Suppressor macrophage treated with lipopolysaccharide for 1 hour (primary cell): ENCODE results near the gene MELTF.
"Not testable (repeated sequence)": the region's sequence is repeated elsewhere in the genome, so short reads cannot be mapped to it uniquely, and the experiment has no call there.

Experiments
- DNase-seq, 3 donors: peaks; one replicate each; pipeline ENCODE4 v3.0.0-alpha.2; 2020 to 2022

The MELTF gene

DNA sequence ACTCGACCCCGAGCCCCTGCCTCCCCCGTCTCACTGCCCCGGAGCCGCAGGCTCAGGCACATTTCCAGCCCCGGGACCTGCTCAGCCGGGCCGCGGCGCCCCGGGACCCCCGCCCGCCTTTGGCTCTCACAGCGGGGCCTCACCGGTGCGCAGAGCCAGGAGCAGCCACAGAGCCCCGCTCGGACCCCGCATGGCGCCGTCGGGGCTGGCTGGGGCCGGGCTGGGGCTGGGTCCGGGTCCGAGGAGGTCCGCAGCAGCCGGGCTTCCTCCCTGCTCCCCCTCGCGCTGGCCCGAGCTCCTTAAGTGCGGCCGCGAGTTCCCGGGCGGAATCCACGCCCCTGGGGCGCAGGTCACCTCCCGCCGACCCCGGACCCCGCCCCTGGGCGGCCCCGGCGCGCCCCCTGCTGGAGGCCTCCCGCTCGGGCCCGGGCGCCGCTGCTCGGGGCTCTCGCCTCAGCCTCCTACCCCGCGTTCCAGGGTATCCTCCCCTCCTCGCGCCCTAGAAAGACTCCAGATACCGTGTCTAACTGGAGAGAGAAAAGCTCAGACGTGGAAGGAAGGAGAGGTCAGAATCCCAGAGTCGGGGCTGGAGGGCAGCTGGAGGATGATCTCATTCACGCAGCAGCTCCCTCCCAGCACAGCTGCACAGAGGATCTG is at the start of gene MELTF:
Gene MELTF (minus strand): TSS at position 307 of the 657 bp plus-strand sequence. CDS start 115 bp downstream, at position 192.
- DNase-seq, result peak; percentile 76 to 93 (median 81)

DNA sequence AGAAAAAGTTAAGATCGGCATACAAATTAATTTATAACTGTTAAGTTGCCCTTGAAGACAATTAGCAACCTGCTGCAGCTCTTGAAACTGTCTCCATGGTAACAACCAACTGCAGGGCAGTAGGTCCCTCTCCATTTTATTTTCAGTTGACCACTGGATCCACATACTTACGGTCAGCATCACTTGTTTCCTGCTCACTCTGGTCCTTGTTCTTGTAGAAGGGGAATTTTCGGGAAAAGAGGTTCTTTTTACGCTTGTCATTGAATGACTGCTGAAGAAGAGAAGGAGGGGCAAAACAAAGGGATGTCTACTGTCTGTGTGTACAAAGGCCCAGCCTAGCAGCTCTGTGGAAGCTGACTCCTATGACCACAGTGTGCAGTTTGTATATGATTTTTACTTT is 46.8 kb upstream of the MELTF start:
- DNase-seq, result no peak

DNA sequence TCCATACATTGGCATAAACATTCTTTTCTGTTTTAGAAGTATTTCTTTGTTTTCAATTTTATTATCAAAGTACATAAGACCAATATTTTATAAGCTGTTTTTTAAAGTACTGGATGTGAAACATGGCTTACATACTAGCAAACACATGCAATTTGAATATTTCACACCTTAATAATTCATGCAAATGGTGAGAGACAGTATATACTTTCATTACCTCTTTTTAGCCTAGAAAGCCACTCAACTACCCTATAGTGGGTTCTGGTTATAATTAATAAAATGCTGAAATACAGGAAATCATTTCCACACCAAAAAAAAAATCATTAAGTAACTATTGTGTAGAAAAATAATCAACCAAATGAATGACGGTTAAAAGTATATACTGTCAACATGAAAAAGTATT is 38.5 kb upstream of the MELTF start:
- no peak for DNase-seq

DNA sequence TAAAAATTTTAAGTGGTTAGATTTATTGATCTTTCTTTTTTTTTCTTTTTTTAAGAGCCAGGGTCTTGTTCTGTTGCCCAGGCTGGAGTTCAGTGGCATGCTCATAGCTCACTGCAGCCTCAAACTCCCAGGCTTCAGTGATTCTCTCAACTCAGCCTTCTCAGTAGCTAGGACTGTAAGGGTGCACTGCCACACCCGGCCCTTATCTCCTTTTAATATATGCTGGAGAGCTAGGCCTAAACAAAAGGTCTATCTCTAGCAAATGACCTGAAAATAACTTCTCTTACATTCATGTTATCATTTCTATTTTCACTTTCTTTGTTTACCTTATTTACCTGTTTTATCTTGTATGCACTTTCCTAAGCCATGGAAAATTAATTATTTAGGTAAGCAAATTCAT is 35.2 kb upstream of the MELTF start:
- no peak for DNase-seq

DNA sequence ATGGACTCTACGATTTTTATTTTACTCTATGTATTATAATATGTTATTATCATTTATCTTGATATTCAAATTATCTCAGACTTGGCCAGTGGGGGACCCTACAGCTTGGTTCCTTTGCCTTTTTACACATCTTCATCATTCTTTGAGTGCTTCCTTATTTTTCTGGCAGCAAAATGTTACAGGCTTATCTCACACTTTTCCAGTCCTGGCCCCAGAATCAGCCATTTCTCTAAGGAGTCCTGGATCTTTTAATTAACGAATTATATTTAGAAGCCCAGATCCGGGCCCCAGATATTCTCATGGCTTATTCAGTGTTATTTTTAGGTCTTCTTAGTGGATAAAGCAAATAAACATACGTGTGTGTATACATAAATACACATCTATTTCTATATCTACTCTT is 32.8 kb upstream of the MELTF start:
- no peak for DNase-seq

DNA sequence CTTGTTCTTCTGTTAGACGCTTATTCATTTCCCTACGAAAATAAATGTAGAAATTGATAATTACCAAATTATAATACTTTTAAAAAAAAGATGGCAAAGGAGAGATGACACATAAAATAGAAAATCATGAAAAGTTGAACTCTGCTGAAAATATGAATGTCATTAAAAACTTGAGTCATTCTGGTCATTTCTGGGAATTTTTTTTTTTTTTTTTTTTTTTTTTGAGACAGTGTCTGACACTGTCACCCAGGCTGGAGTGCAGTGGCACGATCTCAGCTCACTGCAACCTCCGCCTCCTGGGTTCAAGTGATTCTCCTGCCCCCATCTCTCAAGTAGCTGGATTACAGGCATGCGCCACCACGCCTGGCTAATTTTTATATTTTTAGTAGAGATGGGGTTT is 22.0 kb upstream of the MELTF start:
- DNase-seq, result peak; percentile 8 to 67 (median 39)

DNA sequence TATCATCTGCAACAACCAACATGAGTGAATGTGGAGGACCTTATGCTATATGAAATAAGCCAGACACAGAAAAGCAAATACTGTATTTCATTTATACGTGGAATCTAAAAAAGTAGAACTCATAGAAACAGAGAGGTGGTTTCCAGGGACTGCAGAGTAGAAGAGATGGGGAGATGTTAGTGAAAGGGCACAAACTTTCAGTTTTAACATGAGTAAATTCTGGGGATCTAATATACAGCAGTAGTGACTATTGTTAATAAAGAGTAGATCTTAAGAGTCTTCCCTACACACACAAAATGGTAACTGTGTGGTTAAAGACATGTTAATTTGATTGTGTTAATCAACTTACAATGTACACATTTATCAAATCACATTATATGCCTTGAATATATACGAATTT is 20.9 kb upstream of the MELTF start:
- DNase-seq, result no peak

DNA sequence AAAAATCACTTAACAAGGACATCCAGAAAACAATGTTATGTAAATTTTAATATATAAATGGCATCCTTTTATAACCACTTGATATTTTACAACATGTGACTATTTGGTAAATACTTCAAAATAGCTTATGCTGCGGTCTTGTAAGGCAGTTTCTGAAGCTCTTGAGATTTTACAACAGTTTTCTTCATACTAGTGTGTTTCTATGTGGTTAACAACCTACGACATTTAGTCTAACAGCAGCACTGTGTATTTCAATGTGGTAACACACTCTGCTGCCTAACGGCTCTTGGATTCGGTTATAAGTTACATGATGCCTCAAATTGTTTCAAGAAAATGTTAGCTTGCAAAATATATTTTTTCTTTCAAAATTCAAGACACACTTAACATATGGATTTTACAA is 12.9 kb upstream of the MELTF start:
- DNase-seq, result no peak

DNA sequence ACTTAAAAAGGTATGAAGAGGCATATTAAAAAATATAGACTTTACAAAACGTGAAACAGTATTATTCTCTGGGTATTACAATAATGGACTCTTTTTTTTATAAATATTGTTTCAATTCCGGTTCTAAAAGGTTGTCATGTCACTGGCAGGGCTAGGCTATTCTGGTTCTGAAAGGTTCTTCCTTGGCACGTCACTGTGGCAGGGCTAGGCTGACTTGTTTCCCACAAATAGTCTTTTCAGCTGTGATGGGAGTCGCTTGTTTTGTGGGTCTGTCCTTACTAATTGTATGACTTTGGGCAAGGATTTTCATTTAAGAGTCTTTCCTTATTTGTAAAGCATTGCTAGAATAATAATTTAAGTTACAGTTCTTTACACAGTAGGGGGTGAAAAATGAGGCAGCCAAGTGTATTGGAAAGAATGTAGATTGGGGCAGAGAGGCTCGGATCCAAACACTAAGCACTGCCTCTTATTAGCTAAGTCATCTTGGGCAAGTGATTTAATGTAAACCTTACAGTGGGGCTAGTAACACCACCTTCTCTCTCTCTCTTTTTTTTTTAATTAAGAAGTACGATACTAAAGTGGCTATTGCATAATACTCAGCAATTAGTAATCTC is 12.4 kb upstream of the MELTF start:
- no peak for DNase-seq

DNA sequence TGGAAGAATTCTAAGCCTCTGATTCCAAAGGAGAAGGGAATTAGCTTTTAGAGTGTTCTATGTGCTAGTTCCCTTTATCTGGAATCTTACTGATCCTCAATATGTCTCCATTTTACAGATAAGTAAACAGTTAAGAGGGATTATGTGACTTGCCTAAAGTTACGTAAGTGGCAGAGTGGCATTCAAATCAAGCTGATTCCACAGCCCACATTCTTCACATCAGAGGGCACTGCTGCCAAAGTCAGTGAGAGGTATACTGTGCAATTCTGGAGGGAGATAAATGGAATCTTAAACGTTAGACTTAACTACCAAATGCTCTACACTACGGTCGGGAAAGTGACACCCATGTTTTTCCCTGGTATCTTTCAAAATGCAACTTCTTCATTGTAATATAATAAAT is 11.0 kb upstream of the MELTF start:
- no peak for DNase-seq

DNA sequence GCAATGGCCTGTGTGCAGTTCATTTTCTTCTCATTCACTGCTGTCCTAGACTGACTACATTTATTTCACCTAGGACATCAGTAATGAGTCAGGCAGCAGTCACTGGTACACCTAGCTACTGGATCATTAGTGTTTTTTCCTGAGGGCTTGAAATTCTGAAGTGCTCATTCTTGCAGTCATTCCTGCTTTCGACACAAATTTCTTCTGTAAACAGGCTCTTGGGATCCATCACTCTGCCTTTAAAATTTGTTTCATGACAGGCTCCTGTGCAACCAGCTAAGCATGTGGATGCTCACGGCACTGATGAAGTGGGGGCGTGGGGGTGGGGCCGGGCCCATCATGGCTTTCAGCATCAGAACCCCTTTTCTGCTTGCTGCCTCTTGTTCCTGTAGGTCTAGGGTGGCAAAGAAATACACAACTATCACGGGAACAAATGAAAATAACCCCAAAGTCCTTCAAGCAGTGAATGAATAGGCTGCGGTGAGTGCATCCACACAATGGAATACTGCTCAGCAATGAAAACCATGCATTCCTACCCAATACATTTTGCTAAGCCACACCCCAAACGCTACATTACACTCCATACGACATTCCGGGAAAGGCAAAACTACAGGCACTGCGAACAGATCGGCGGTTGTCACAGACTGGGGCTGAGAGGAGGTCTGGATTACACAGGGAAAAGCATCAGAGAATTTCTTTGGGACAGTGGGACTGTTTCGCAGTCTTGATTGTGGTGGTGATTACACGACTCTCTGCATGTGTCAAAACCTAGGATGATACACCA is 9.3 kb upstream of the MELTF start:
- no peak for DNase-seq

DNA sequence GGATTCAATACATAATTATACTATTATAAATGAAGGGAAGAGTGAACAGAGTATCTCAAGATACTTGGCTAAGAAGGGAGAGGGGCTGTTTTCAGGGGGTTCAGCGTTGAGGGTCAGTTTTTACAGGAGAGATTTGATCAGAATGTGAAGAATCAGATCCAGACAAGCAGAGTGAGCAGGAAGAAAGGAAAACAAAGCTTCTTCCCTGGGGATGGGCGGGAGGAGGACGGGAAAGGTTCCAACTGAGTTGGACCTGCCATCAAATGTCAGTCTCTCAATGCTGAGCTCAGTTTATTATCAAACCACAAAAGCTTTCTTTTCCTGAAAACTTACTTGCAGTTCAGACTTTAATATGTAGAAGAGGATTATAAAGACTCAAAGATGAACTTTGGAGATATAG is 6.0 kb upstream of the MELTF start:
- no peak for DNase-seq

DNA sequence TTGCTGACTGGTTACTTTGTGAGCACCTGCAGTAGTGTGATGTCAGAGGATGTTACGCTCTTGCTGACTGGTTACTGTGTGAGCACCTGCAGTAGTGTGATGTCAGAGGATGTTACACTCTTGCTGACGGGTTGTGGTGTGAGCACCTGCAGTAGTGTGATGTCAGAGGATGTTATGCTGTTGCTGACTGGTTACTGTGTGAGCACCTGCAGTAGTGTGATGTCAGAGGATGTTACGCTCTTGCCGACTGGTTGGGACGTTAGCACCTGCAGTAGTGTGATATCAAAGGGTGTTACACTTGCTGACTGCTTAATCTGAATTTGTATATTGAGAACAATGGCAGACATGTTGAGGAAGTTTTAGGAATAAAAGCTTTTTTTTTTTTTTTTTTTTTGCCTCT is 5.2 kb upstream of the MELTF start:
- not testable (repeated sequence) for DNase-seq

DNA sequence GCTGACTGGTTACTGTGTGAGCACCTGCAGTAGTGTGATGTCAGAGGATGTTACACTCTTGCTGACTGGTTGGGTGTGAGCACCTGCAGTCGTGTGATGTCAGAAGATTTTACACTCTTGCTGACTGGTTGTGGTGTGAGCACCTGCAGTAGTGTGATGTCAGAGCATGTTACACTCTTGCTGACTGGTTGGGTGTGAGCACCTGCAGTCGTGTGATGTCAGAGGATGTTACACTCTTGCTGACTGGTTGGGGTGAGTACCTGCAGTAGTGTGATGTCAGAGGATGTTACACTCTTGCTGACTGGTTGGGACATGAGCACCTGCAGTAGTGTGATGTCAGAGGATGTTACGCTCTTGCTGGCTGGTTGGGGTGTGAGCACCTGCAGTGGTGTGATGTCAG is 4.1 kb upstream of the MELTF start:
- DNase-seq, result not testable (repeated sequence)

DNA sequence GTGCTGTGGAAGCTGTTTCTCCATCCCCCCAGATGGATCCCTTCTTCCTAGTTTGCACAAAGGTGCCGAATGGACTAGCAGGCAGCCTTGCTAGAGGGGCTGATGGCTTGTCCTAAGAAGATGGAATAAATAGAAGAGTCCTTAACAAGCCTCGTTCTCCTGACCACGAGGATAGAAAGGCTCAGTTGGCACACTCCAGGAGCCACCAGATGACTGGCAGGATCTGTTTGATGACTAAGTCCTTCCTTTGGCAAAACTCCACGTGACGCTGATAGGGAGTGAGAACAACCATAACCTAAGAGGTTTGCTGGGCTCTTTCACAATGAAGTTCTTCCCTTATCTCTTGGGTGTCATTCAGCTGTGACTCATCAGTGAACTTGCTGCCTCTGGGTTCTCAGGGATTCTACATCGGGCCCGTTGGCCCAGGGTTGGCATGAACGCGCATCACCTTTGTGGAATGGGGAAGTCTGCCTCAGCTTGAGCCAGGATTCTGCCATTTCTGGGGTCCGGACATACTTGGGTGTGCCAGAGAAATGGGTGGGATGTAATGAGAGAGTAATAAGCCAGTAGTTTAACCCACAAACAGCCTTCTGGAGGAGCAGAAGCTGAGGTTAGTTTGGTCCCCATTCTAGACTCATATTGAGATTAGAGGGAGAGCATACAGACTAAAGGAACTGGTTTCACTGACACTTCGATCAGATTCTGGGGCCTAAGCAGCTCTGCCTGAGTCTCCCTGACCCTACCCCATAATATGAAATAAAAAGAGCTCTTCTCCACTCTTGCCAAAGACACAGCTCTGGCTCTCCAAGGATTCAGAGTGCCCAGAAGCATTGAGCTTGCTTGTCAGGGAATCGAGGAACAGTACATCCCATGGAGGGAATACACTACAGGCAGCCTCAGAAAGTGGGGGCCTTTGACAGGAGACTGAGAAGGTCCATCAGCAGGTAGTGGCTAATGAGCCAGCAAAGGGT is 2.0 kb upstream of the MELTF start:
- DNase-seq, result peak; percentile 93 to 98 (median 96)

DNA sequence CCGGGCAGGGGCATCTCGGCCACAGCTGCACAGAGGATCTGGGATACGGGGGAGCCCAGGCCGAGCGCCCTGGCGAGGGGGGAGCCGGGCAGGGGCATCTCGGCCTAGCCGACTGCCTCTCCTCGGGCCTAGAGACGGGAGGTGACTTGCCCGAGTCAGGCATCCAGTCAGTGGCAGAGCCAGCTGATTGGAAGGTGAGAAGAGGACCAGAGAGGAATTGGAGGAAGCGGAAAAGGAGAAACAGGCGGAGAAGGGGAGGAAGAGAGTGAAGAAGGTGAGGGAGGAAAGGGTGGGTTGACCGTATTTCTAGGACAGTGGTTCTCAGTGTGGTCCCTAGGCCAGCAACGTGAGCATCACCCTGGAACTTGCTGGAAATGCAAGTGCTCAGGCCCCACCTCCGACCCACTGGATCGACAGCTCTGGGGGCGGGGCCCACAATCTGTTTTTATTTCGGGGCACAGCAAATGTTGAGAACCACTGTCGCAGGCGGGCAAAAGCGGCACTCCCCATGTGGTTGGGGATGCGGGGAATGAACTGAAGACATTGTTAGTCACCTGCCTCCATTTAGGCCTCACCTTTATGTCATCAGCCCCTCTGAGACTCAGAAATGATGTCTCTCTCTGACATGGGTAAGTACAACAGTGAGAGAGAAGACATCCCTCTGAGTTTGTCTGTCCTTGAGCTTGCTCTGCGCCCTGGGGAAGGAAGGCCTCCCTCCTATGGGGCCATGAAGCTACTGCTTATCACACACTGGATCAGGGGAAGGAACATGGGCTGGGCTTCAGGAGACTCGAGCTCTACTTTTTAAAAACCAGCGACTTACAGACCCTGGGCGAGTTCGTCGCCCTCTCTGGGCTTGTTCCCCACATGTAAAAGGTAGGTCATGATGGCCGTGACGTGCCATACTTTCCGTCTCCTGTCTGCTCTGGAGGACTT is 1.0 kb upstream of the MELTF start:
- no peak for DNase-seq

DNA sequence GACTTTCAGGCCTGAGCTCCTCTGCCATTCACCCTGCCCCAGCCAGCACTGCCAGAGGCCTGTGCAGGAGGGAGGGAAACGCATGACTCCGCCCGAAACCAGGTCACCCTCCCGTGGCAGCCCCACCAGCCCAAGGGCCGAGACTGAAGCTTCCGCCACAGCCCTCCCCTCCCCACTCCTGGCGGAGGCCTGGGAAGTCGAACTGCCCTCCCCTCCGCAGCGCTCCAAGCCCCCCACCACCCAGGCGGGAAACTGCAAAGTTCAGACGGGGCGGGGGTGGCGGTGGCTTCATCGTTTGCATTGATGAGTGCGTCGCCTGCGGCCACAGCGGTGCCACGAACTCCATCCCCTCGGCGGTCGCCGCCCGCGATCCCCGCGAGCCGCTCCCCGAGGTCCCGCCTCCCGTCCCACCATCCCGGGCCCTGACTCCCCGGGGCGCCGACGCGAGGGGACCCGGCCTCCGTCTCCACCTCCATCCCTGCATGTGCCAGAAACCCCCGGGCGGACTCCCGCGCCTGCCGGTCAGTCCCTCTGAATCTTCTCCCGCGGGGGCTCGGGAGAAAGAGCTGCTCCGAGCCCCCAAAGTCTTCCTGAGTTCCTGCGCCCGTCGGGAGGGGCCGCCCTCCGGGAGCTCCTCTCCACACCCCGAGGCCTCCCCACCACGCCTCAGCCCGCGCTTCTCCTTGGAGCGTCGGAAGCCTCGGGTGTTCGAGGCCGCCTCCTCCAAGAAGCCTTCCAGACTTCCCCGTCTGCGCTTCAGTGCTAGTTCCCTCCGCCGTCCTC is 698 bp downstream of the MELTF start:
- DNase-seq, result peak in 2 of 3 donors; percentile 32 to 50

DNA sequence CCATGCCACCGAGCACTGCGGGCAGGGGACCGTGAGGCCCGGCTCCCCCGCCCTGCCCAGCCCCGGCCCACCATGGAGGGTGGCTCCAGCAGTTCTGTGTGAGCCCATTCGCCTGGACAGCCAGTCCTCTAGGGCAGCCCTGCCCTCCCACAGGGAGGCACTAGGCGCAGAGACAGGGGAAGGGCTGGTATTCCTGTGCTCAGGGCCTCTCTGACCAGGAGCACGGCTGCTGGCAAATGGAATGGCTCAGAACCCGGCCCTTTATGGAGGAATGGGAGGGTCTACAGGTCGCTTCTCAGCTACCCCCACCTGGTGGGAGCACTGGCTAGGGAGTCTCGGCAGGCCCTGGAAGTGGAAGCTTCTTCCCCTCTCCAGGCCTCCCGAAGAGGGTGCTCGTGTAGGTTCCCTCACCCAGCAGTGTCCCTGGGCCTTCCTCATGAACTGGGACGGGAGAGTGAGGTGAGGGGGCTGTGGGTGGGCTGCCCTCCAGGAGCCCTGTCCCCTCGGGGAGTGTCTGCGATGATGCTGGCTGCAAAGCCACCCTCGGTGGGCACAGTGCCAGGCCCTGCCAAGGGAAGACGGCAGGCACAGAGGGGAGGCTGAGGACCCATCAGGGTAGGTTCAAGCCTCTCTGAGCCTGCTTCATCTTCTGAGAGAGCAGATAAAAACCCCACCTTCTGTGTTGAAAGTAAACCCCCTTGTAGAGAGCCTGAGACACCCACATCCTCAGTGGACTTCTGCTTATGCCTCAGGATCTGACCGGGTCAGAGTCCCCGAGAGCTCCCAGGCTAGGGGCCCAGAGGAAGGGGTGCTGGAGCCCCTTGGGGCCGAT is 1.5 kb downstream of the MELTF start:
- peak; percentile 46 to 51 (median 46) for DNase-seq

DNA sequence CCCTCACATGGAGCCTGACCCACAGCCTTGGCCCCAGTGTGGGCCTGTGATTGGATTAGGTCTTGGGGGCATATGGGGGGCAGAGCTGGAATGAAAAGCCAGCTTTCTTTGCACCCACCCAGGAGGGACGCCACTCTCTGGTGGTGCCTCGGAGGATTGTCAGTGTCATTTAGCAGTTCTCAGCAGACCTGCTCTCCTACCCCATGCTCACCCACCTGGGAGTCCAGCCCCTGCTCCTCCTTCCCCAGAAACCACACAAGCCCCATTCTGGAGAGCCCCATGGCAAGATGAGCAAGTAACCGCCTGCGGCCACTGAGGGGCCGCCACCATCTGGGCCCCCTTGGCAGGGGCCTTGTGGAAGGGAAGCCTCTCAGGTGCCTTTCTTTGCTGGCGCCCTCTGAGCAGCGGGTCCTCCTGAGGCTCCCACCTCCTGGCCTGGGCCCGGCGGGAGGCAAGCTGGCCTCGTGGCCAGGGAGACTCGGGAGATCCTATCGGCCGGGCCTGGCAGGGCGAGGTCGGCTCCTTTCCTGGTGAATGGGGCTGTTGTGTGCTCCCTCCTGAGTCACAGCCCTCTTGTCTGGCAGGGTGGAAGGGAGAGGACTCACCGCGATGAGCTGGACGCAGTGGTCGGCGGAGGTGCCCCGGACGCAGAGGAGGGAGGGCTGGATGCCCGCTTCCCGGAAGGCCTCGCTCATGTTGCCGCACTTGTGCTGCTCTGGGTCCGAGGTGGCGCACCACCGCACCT is 2.3 kb downstream of the MELTF start:
- DNase-seq, result no peak
